ENCODE data around the gene MPPED1.

MPPED1 gene

GRCh38 chr22:43409046-43409445 lies 2.8 kb upstream of the MPPED1 start:
- TF ChIP-seq CTCF (IDR thresholded peaks at IDR 0.05; ENCODE audit: low read depth, low read length, missing control alignments): no peak
- no peak overlapping the region for H3K4me3 ChIP-seq (replicated peaks; ENCODE audit: low read depth, low read length)
- no peak for DNase-seq (ENCODE audit: extremely low read depth, low read depth)

GRCh38 chr22:43409800-43410199 lies 2.0 kb upstream of the MPPED1 start:
- no peak for TF ChIP-seq CTCF (IDR thresholded peaks at IDR 0.05; ENCODE audit: low read depth, low read length, missing control alignments)
- DNase-seq (ENCODE audit: extremely low read depth, low read depth): no peak
- H3K4me3 ChIP-seq (replicated peaks; ENCODE audit: low read depth, low read length): no peak overlapping the region

- no peak overlapping the region for H3K4me3 ChIP-seq (replicated peaks; ENCODE audit: low read depth, low read length)
- no peak for TF ChIP-seq CTCF (IDR thresholded peaks at IDR 0.05; ENCODE audit: low read depth, low read length, missing control alignments)
These were observed 560 bp upstream of the MPPED1 start for GRCh38 chr22:43411040-43411868.

GRCh38 chr22:43412808-43413795 lies 1.3 kb downstream of the MPPED1 start:
- no peak for TF ChIP-seq CTCF (IDR thresholded peaks at IDR 0.05; ENCODE audit: low read depth, low read length, missing control alignments)
- no peak overlapping the region for H3K4me3 ChIP-seq (replicated peaks; ENCODE audit: low read depth, low read length)
- no peak for DNase-seq (ENCODE audit: extremely low read depth, low read depth)

More at GRCh38 chr22:43411040-43411868, 560 bp upstream of the MPPED1 start:
- DNase-seq (ENCODE audit: extremely low read depth, low read depth): no peak

GRCh38 chr22:43413826-43414225 lies 2.0 kb downstream of the MPPED1 start:
- no peak overlapping the region for H3K4me3 ChIP-seq (replicated peaks; ENCODE audit: low read depth, low read length)
- no peak for DNase-seq (ENCODE audit: extremely low read depth, low read depth)
- TF ChIP-seq CTCF (IDR thresholded peaks at IDR 0.05; ENCODE audit: low read depth, low read length, missing control alignments): no peak

GRCh38 chr22:43415681-43416080 lies 3.9 kb downstream of the MPPED1 start:
- no peak overlapping the region for H3K4me3 ChIP-seq (replicated peaks; ENCODE audit: low read depth, low read length)
- TF ChIP-seq CTCF (IDR thresholded peaks at IDR 0.05; ENCODE audit: low read depth, low read length, missing control alignments): no peak
- no peak for DNase-seq (ENCODE audit: extremely low read depth, low read depth)

All from HFF-Myc (cell line).